GM10248 (cell line): ENCODE measurements around the gene CHD5.

ENCODE experiments used
- CTCF ChIA-PET: fragments of 300-600 bp; sonication (Branson Sonifier 250); formaldehyde crosslinking; extraction: SDS; loops from one replicate; lab custom pipeline; 2021; ENCODE audit warnings: antibody characterized with exemption; lab: Yijun Ruan, JAX
- POLR2A ChIA-PET: fragments of 350-650 bp; sonication (Branson Sonifier 250); formaldehyde crosslinking; extraction: SDS; loops from one replicate; lab custom pipeline; 2020; ENCODE audit warnings: antibody characterized with exemption; lab: Yijun Ruan, JAX
- DNase-seq: peaks from one replicate; pipeline ENCODE4 v3.0.0; 2012; ENCODE audit errors: extremely low spot score
- TF ChIP-seq, protein P1 (sequence below): IDR thresholded peaks from 2 replicates; pipeline ENCODE4 v1.5.1; 2012; ENCODE audit warnings: mild to moderate bottlenecking, low read depth; ENCODE audit errors: extremely low read depth, missing control alignments, control extremely low read depth

Gene CHD5

GRCh38 chr1:6106321-6106731 lies 73.8 kb downstream of the CHD5 start:
- TF ChIP-seq, protein P1, sequence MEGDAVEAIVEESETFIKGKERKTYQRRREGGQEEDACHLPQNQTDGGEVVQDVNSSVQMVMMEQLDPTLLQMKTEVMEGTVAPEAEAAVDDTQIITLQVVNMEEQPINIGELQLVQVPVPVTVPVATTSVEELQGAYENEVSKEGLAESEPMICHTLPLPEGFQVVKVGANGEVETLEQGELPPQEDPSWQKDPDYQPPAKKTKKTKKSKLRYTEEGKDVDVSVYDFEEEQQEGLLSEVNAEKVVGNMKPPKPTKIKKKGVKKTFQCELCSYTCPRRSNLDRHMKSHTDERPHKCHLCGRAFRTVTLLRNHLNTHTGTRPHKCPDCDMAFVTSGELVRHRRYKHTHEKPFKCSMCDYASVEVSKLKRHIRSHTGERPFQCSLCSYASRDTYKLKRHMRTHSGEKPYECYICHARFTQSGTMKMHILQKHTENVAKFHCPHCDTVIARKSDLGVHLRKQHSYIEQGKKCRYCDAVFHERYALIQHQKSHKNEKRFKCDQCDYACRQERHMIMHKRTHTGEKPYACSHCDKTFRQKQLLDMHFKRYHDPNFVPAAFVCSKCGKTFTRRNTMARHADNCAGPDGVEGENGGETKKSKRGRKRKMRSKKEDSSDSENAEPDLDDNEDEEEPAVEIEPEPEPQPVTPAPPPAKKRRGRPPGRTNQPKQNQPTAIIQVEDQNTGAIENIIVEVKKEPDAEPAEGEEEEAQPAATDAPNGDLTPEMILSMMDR, result no peak
- ChIA-PET CTCF (interaction anchor here (1.8 kb wide), 1 partner anchor 140 kb away, joined by 4 read pairs; no protein-coding TSS in a partner anchor), POLR2A (no interaction called here)
- no peak for DNase-seq

- no peak for DNase-seq
- POLR2A ChIA-PET, result no interaction called here
- CTCF ChIA-PET, result interaction anchor here (1.8 kb wide), 1 partner anchor 141 kb away, joined by 4 read pairs; no protein-coding TSS in a partner anchor
- TF ChIP-seq, protein P1, result no peak
These were observed 74.4 kb downstream of the CHD5 start for GRCh38 chr1:6105763-6106162.

- ChIA-PET POLR2A (no interaction called here), CTCF (interaction anchor here (1.8 kb wide), 1 partner anchor 142 kb away, joined by 4 read pairs; no protein-coding TSS in a partner anchor)
- TF ChIP-seq, protein P1, result no peak
- no peak for DNase-seq
These were observed 74.9 kb downstream of the CHD5 start for GRCh38 chr1:6105218-6105679.

- ChIA-PET CTCF (interaction anchor here (1.8 kb wide), 1 partner anchor 142 kb away, joined by 4 read pairs; no protein-coding TSS in a partner anchor), POLR2A (no interaction called here)
- TF ChIP-seq, protein P1, result no peak
- no peak for DNase-seq
These were observed 75.5 kb downstream of the CHD5 start for GRCh38 chr1:6104631-6105030.

GRCh38 chr1:6103854-6104530 lies 76.1 kb downstream of the CHD5 start:
- CTCF ChIA-PET, result interaction anchor here (1.0 kb wide), 1 partner anchor 13 kb away, joined by 3 read pairs; no protein-coding TSS in a partner anchor
- POLR2A ChIA-PET, result no interaction called here
- no peak for DNase-seq
- TF ChIP-seq, protein P1, result no peak

- ChIA-PET CTCF (interaction anchor here (1.0 kb wide), 1 partner anchor 13 kb away, joined by 3 read pairs; no protein-coding TSS in a partner anchor), POLR2A (no interaction called here)
- no peak for DNase-seq
- TF ChIP-seq, protein P1, result no peak
These were observed 76.8 kb downstream of the CHD5 start for GRCh38 chr1:6103111-6103853.
